ENCODE measurements around the gene PLCB1.
A peak's percentile ranks its signal among the peaks of the same experiment; 100 is the strongest.

The PLCB1 gene

GRCh38 chr20:8583566-8584043 lies 451.5 kb downstream of the PLCB1 start:
- H3K36me3 ChIP-seq (ENCODE audit: control insufficient read depth in 1 of 2, insufficient read depth in 2 of 2, low read length in 2 of 2): no peaks in the 10 kb centered on the region
- H2BK5ac ChIP-seq (ENCODE audit: low read depth, low read length, poor library complexity): no peak overlapping the region
- H4K8ac ChIP-seq (ENCODE audit: low read depth, low read length): no peak overlapping the region
- no CpG with 5 or more reads among the region's 7 CpGs for WGBS (ENCODE audit: extremely low coverage, insufficient coverage, insufficient read length)
- no peaks in the 10 kb centered on the region for H3K79me2 ChIP-seq (ENCODE audit: control insufficient read depth, insufficient read depth, low read length, poor library complexity)
- peak; percentile 50 to 81 for DNase-seq
- H3K18ac ChIP-seq (ENCODE audit: low read length): no peak overlapping the region
- no peak overlapping the region for H2BK120ac ChIP-seq (ENCODE audit: insufficient read depth, low read length, poor library complexity)
- no peaks in the 10 kb centered on the region for H3K9me3 ChIP-seq (ENCODE audit: insufficient read depth, low read depth, low read length)
- no peak overlapping the region for H3K9ac ChIP-seq (ENCODE audit: low read length)
- no peaks in the 10 kb centered on the region for H3K79me1 ChIP-seq (ENCODE audit: low read length)
- H3K27me3 ChIP-seq (ENCODE audit: insufficient read depth, low read length): no peaks in the 10 kb centered on the region
- no peaks in the 10 kb centered on the region for H3K4me1 ChIP-seq (ENCODE audit: control insufficient read depth in 1 of 2, insufficient read depth in 2 of 2, low read length in 2 of 2)
- no peak overlapping the region for H4K12ac ChIP-seq (ENCODE audit: low read depth, low read length)
- no peak overlapping the region for H3K23ac ChIP-seq (ENCODE audit: low read length)
- no peak overlapping the region for H3K4me3 ChIP-seq (ENCODE audit: low read depth, low read length)
- no peak overlapping the region for H2BK12ac ChIP-seq (ENCODE audit: low read length)
- no peak overlapping the region for H2AK5ac ChIP-seq (ENCODE audit: low read length)
- no peak overlapping the region for H4K91ac ChIP-seq (ENCODE audit: low read depth, low read length)
- no peak overlapping the region for H2AFZ ChIP-seq (ENCODE audit: insufficient read depth, low read length, poor library complexity)
- H3K14ac ChIP-seq (ENCODE audit: low read length): no peak overlapping the region
- no peak overlapping the region for H3K4me2 ChIP-seq (ENCODE audit: low read length)
- H3K27ac ChIP-seq (ENCODE audit: low read depth, low read length): no peak overlapping the region
- H3K4ac ChIP-seq (ENCODE audit: low read depth, low read length): no peak overlapping the region

DNA sequence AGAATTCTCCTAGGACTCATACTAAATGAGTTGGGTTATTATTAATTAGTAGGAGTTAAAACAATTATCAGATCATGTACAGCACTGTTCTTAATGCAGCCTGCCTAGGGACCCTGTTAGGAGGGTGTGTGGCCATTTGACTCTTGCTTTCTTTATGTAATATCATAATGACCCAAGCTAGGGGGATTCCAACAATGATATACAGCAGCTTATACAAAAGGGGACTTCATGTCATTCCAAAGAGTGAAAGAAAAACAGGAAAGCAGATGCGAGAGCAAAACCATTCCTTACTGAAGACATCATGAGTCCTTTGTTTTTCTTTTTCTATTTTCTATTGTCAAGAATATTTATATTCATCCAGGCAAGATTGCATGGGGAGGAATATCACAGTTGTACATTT lies 455.2 kb downstream of the PLCB1 start:
- Histone ChIP-seq H2AFZ (ENCODE audit: insufficient read depth, low read length, poor library complexity) (no peak overlapping the region), H3K14ac (ENCODE audit: low read length) (no peak overlapping the region), H3K4me1 (ENCODE audit: control insufficient read depth in 1 of 2, insufficient read depth in 2 of 2, low read length in 2 of 2) (no peaks in the 10 kb centered on the region), H2BK5ac (ENCODE audit: low read depth, low read length, poor library complexity) (no peak overlapping the region), H4K91ac (ENCODE audit: low read depth, low read length) (no peak overlapping the region), H2BK12ac (ENCODE audit: low read length) (no peak overlapping the region), H3K4ac (ENCODE audit: low read depth, low read length) (no peak overlapping the region), H2BK120ac (ENCODE audit: insufficient read depth, low read length, poor library complexity) (no peak overlapping the region), H4K8ac (ENCODE audit: low read depth, low read length) (no peak overlapping the region), H3K79me2 (ENCODE audit: control insufficient read depth, insufficient read depth, low read length, poor library complexity) (no peaks in the 10 kb centered on the region), H3K27me3 (ENCODE audit: insufficient read depth, low read length) (no peaks in the 10 kb centered on the region), H3K27ac (ENCODE audit: low read depth, low read length) (no peak overlapping the region), H3K79me1 (ENCODE audit: low read length) (no peaks in the 10 kb centered on the region), H3K4me2 (ENCODE audit: low read length) (no peak overlapping the region), H3K9ac (ENCODE audit: low read length) (no peak overlapping the region), H3K9me3 (ENCODE audit: insufficient read depth, low read depth, low read length) (no peaks in the 10 kb centered on the region), H4K12ac (ENCODE audit: low read depth, low read length) (no peak overlapping the region), H3K4me3 (ENCODE audit: low read depth, low read length) (no peak overlapping the region), H3K18ac (ENCODE audit: low read length) (no peak overlapping the region), H3K23ac (ENCODE audit: low read length) (no peak overlapping the region), H3K36me3 (ENCODE audit: control insufficient read depth in 1 of 2, insufficient read depth in 2 of 2, low read length in 2 of 2) (no peaks in the 10 kb centered on the region), H2AK5ac (ENCODE audit: low read length) (no peak overlapping the region)
- no peak for DNase-seq
- no CpG with 5 or more reads among the region's 1 CpG for WGBS (ENCODE audit: extremely low coverage, insufficient coverage, insufficient read length)

- no peak overlapping the region for H3K4me3 ChIP-seq (ENCODE audit: low read depth, low read length)
- no peak overlapping the region for H2AK5ac ChIP-seq (ENCODE audit: low read length)
- no peak overlapping the region for H3K18ac ChIP-seq (ENCODE audit: low read length)
- no peaks in the 10 kb centered on the region for H3K9me3 ChIP-seq (ENCODE audit: insufficient read depth, low read depth, low read length)
- no peak overlapping the region for H2AFZ ChIP-seq (ENCODE audit: insufficient read depth, low read length, poor library complexity)
- H3K4me1 ChIP-seq (ENCODE audit: control insufficient read depth in 1 of 2, insufficient read depth in 2 of 2, low read length in 2 of 2): no peaks in the 10 kb centered on the region
- H3K4ac ChIP-seq (ENCODE audit: low read depth, low read length): no peak overlapping the region
- WGBS (ENCODE audit: extremely low coverage, insufficient coverage, insufficient read length): no CpG with 5 or more reads among the region's 3 CpGs
- H3K27me3 ChIP-seq (ENCODE audit: insufficient read depth, low read length): no peaks in the 10 kb centered on the region
- H3K4me2 ChIP-seq (ENCODE audit: low read length): no peak overlapping the region
- H4K91ac ChIP-seq (ENCODE audit: low read depth, low read length): no peak overlapping the region
- H2BK12ac ChIP-seq (ENCODE audit: low read length): no peak overlapping the region
- no peak overlapping the region for H3K27ac ChIP-seq (ENCODE audit: low read depth, low read length)
- no peak overlapping the region for H4K12ac ChIP-seq (ENCODE audit: low read depth, low read length)
- no peak for DNase-seq
- H3K14ac ChIP-seq (ENCODE audit: low read length): no peak overlapping the region
- no peak overlapping the region for H2BK5ac ChIP-seq (ENCODE audit: low read depth, low read length, poor library complexity)
- no peak overlapping the region for H3K23ac ChIP-seq (ENCODE audit: low read length)
- H3K79me1 ChIP-seq (ENCODE audit: low read length): no peaks in the 10 kb centered on the region
- no peaks in the 10 kb centered on the region for H3K79me2 ChIP-seq (ENCODE audit: control insufficient read depth, insufficient read depth, low read length, poor library complexity)
- no peak overlapping the region for H4K8ac ChIP-seq (ENCODE audit: low read depth, low read length)
- no peak overlapping the region for H3K9ac ChIP-seq (ENCODE audit: low read length)
- no peak overlapping the region for H2BK120ac ChIP-seq (ENCODE audit: insufficient read depth, low read length, poor library complexity)
- H3K36me3 ChIP-seq (ENCODE audit: control insufficient read depth in 1 of 2, insufficient read depth in 2 of 2, low read length in 2 of 2): no peaks in the 10 kb centered on the region
These were observed 455.7 kb downstream of the PLCB1 start for GRCh38 chr20:8587810-8588209.

GRCh38 chr20:8589956-8590355 lies 457.9 kb downstream of the PLCB1 start:
- Histone ChIP-seq H4K12ac (ENCODE audit: low read depth, low read length) (no peak overlapping the region), H3K18ac (ENCODE audit: low read length) (no peak overlapping the region), H2AFZ (ENCODE audit: insufficient read depth, low read length, poor library complexity) (no peak overlapping the region), H2BK120ac (ENCODE audit: insufficient read depth, low read length, poor library complexity) (no peak overlapping the region), H3K9me3 (ENCODE audit: insufficient read depth, low read depth, low read length) (no peaks in the 10 kb centered on the region), H3K36me3 (ENCODE audit: control insufficient read depth in 1 of 2, insufficient read depth in 2 of 2, low read length in 2 of 2) (no peaks in the 10 kb centered on the region), H2AK5ac (ENCODE audit: low read length) (no peak overlapping the region), H4K8ac (ENCODE audit: low read depth, low read length) (no peak overlapping the region), H3K14ac (ENCODE audit: low read length) (no peak overlapping the region), H2BK12ac (ENCODE audit: low read length) (no peak overlapping the region), H3K4ac (ENCODE audit: low read depth, low read length) (no peak overlapping the region), H3K79me2 (ENCODE audit: control insufficient read depth, insufficient read depth, low read length, poor library complexity) (no peaks in the 10 kb centered on the region), H3K23ac (ENCODE audit: low read length) (no peak overlapping the region), H3K4me1 (ENCODE audit: control insufficient read depth in 1 of 2, insufficient read depth in 2 of 2, low read length in 2 of 2) (no peaks in the 10 kb centered on the region), H3K9ac (ENCODE audit: low read length) (no peak overlapping the region), H3K79me1 (ENCODE audit: low read length) (no peaks in the 10 kb centered on the region), H3K27me3 (ENCODE audit: insufficient read depth, low read length) (no peaks in the 10 kb centered on the region), H2BK5ac (ENCODE audit: low read depth, low read length, poor library complexity) (no peak overlapping the region), H3K4me2 (ENCODE audit: low read length) (no peak overlapping the region), H3K4me3 (ENCODE audit: low read depth, low read length) (no peak overlapping the region), H3K27ac (ENCODE audit: low read depth, low read length) (no peak overlapping the region), H4K91ac (ENCODE audit: low read depth, low read length) (no peak overlapping the region)
- WGBS (ENCODE audit: extremely low coverage, insufficient coverage, insufficient read length): no CpG with 5 or more reads among the region's 4 CpGs
- no peak for DNase-seq

All from trophoblast cell (in vitro differentiated cells and primary cell).